PC-9 (cell line): ENCODE measurements around the gene RBP4.

Source experiments
- CTCF ChIP-seq: fragments of 200-600 bp; sonication (generic); conservative IDR thresholded peaks from 2 replicates; pipeline ENCODE4 v1.6.1; 2017; ENCODE audit warnings: mixed run types, antibody characterized with exemption, mild to moderate bottlenecking, moderate library complexity
- EZH2 ChIP-seq: fragments of 200-600 bp; sonication (generic); IDR thresholded peaks from 2 replicates; pipeline ENCODE4 v1.8.0; 2017; ENCODE audit warnings: antibody characterized with exemption, low read depth

GRCh38 chr10:93596539-93596938 lies 4.5 kb downstream of the RBP4 start:
- TF ChIP-seq CTCF (no peak), EZH2 (no peak)
